ENCODE measurements around the gene XPNPEP3. TPM values are rescaled to one million over a fixed set of nuclear protein-coding genes. Genes with fewer than 3 reads are reported as not detected.
"Not testable (repeated sequence)": the region's sequence is repeated elsewhere in the genome, so short reads cannot be mapped to it uniquely, and the experiment has no call there.

Gene XPNPEP3
- total RNA-seq, 1 experiment from 2014 or later, result 33.1 TPM

GRCh38 chr22:40819599-40820140 lies 37.3 kb upstream of the XPNPEP3 start:
- Mint-ChIP-seq H3K36me3 (ENCODE audit: insufficient read depth, unreplicated experiment) (peaks cover 29% of the 10 kb centered on the region), H3K27ac (ENCODE audit: low read depth, unreplicated experiment) (peak overlapping the region; percentile 94), H3K9me3 (ENCODE audit: unreplicated experiment) (no peaks in the 10 kb centered on the region), H3K4me3 (ENCODE audit: unreplicated experiment) (peak overlapping the region; percentile 95), H3K4me1 (ENCODE audit: insufficient read depth, unreplicated experiment) (peaks cover 16% of the 10 kb centered on the region), H3K27me3 (ENCODE audit: insufficient read depth, unreplicated experiment) (no peaks in the 10 kb centered on the region)
- peak; percentile 30 for DNase-seq (ENCODE audit: unreplicated experiment)
- ChIA-PET POLR2A (interaction anchor here (0.6 to 6.6 kb wide), 12 partner anchors 9 to 1997 kb away, joined by 3 to 58 read pairs (median 4); partner anchors contain the start of genes ST13 and XPNPEP3), CTCF (interaction anchor here (0.6 to 1.6 kb wide), 4 partner anchors 11 to 641 kb away, joined by 3 to 7 read pairs (median 4); partner anchors contain the start of gene ST13)
- TF ChIP-seq CTCF (IDR thresholded peaks at IDR 0.05; ENCODE audit: unreplicated experiment), result no peak
- BruUV-seq (replicated peaks), result TSS peak; percentile 75
- intact Hi-C loops (cut with micrococcal nuclease), result no loop called here

- BruUV-seq (replicated peaks), result no TSS peak
- H3K4me1 Mint-ChIP-seq (ENCODE audit: insufficient read depth, unreplicated experiment), result no peaks in the 10 kb centered on the region
- ChIA-PET POLR2A (interaction anchor here (0.9 to 6.6 kb wide), 2 partner anchors 19 to 31 kb away, joined by 3 to 58 read pairs; partner anchors contain the start of genes ST13 and XPNPEP3), CTCF (interaction anchor here (0.7 to 1.0 kb wide), 2 partner anchors 19 to 63 kb away, joined by 3 read pairs; no protein-coding TSS in a partner anchor)
- H3K9me3 Mint-ChIP-seq (ENCODE audit: unreplicated experiment), result no peaks in the 10 kb centered on the region
- TF ChIP-seq CTCF (IDR thresholded peaks at IDR 0.05; ENCODE audit: unreplicated experiment), result no peak
- DNase-seq (ENCODE audit: unreplicated experiment), result no peak
- H3K4me3 Mint-ChIP-seq (ENCODE audit: unreplicated experiment), result no peak overlapping the region
- peaks cover 66% of the 10 kb centered on the region for H3K36me3 Mint-ChIP-seq (ENCODE audit: insufficient read depth, unreplicated experiment)
- H3K27ac Mint-ChIP-seq (ENCODE audit: low read depth, unreplicated experiment), result no peak overlapping the region
- H3K27me3 Mint-ChIP-seq (ENCODE audit: insufficient read depth, unreplicated experiment), result no peaks in the 10 kb centered on the region
- intact Hi-C loops (cut with micrococcal nuclease), result no loop called here
These were observed 33.5 kb upstream of the XPNPEP3 start for GRCh38 chr22:40823426-40823825.

DNA sequence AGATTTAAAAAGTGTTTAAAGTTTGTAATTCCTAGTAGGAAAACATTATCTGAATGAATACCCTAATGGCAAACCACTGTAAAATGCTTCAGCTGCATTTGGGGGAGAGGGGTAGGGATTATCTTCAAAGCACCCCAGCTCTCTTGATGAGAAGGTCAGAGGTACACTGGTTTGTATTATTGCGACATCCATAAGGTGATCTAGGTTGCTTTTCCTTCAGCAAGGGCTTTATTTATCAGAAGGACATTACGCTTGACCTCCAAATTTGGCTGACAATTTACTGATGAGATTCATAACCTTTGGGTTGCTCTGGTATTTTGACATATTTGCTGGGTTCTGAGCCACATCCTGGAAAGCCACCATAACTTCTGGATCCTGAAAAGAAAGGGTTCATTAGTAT lies 30.7 kb upstream of the XPNPEP3 start:
- DNase-seq (ENCODE audit: unreplicated experiment); H3K4me3 Mint-ChIP-seq (ENCODE audit: unreplicated experiment); H3K4me1 Mint-ChIP-seq (ENCODE audit: insufficient read depth, unreplicated experiment); CTCF ChIA-PET; H3K27me3 Mint-ChIP-seq (ENCODE audit: insufficient read depth, unreplicated experiment); POLR2A ChIA-PET; H3K9me3 Mint-ChIP-seq (ENCODE audit: unreplicated experiment); H3K27ac Mint-ChIP-seq (ENCODE audit: low read depth, unreplicated experiment); intact Hi-C loops (cut with micrococcal nuclease): not testable (repeated sequence)
- H3K36me3 Mint-ChIP-seq (ENCODE audit: insufficient read depth, unreplicated experiment), result peaks cover 89% of the 10 kb centered on the region
- BruUV-seq (replicated peaks), result TSS peak; percentile 92

DNA sequence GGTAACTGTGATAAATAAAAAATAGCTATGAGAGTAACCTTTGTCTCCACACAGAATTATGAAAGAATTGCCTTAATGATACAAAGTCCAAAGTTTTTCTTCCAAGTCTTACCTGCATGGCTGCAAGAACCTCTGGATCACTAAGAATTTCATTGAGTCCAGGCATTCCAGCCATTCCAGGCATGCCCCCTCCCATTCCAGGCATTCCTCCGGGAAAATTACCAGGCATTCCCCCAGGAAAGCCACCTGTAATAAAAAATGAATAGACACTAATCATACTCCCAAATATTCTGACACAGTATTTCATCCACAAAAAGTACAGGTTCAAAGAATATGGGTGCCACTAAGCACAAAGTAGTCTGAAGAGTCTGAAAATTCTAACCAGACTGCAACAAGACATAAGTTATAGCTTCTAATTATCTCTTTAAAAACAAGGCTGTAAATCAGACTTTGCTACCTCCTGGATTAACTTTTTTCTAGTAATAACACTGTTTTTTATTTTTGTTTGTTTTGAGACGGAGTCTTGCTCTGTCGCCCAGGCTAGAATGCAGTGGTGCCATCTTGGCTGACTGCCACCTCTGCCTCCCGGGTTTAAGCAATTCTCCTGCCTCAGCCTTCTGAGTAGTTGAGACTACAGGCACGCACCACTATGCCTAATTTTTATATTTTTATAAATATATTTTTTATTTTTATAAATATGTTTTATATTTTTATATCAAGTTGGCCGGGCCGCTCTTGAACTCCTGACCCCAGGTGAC lies 29.8 kb upstream of the XPNPEP3 start:
- Mint-ChIP-seq H3K27ac (ENCODE audit: low read depth, unreplicated experiment) (peak overlapping the region; percentile 35), H3K4me1 (ENCODE audit: insufficient read depth, unreplicated experiment) (no peaks in the 10 kb centered on the region), H3K36me3 (ENCODE audit: insufficient read depth, unreplicated experiment) (peaks cover 97% of the 10 kb centered on the region), H3K27me3 (ENCODE audit: insufficient read depth, unreplicated experiment) (no peaks in the 10 kb centered on the region), H3K9me3 (ENCODE audit: unreplicated experiment) (no peaks in the 10 kb centered on the region), H3K4me3 (ENCODE audit: unreplicated experiment) (no peak overlapping the region)
- intact Hi-C loops (cut with micrococcal nuclease), result no loop called here
- CTCF ChIA-PET, result interaction anchor here (0.7 kb wide), 1 partner anchor 88 kb away, joined by 5 read pairs; no protein-coding TSS in a partner anchor
- DNase-seq (ENCODE audit: unreplicated experiment), result peak; percentile 20
- POLR2A ChIA-PET, result no interaction called here
- TF ChIP-seq CTCF (IDR thresholded peaks at IDR 0.05; ENCODE audit: unreplicated experiment), result no peak
- no TSS peak for BruUV-seq (replicated peaks)
